ENCODE results near the gene SINHCAF.

- no peak for TF ChIP-seq CTCF (IDR thresholded peaks at IDR 0.05; ENCODE audit: poor library complexity, severe bottlenecking)
- TF ChIP-seq EZH2 (IDR thresholded peaks at IDR 0.05; ENCODE audit: borderline replicate concordance, insufficient read depth, low read length, poor library complexity, severe bottlenecking) = no peak
- TF ChIP-seq TAF1 (IDR thresholded peaks at IDR 0.05; ENCODE audit: low read depth) = no peak
- no peak for TF ChIP-seq EP300 (conservative IDR thresholded peaks at IDR 0.05; ENCODE audit: poor library complexity, severe bottlenecking)
- no peak for TF ChIP-seq SMC3 (conservative IDR thresholded peaks at IDR 0.05; ENCODE audit: poor library complexity)
- TF ChIP-seq REST (IDR thresholded peaks at IDR 0.05; ENCODE audit: borderline replicate concordance) = no peak
- TF ChIP-seq POLR2AphosphoS5 (IDR thresholded peaks at IDR 0.05) = no peak
- TF ChIP-seq RAD21 (conservative IDR thresholded peaks at IDR 0.05) = no peak
- TF ChIP-seq MXI1 (conservative IDR thresholded peaks at IDR 0.05; ENCODE audit: poor library complexity, severe bottlenecking) = no peak
These were observed 28.1 kb upstream of the SINHCAF start for GRCh38 chr12:31353750-31354708.

All from neural cell (in vitro differentiated cells).